Measurements from ENCODE around the gene UTS2R.

The UTS2R gene

GRCh38 chr17:82330322-82331239 lies 41.0 kb upstream of the UTS2R start:
- no peaks in the 10 kb centered on the region for H3K36me3 ChIP-seq (replicated peaks; ENCODE audit: low read depth, low read length)
- H3K27me3 ChIP-seq (ENCODE audit: low read depth, low read length) = peaks cover 22% of the 10 kb centered on the region
- no peak overlapping the region for H3K4me3 ChIP-seq (ENCODE audit: low read length)
- peak overlapping the region; percentile 20 for H3K4me2 ChIP-seq (ENCODE audit: low read length)
- no peaks in the 10 kb centered on the region for H3K9me3 ChIP-seq (ENCODE audit: insufficient read depth, low read length)
- TF ChIP-seq CTCF (IDR thresholded peaks at IDR 0.05; ENCODE audit: low read depth, low read length) (no peak), EZH2phosphoT487 (IDR thresholded peaks at IDR 0.05; ENCODE audit: low read depth) (no peak)
- no peak overlapping the region for H2AFZ ChIP-seq (ENCODE audit: low read depth, low read length)
- no peak overlapping the region for H3K27ac ChIP-seq (ENCODE audit: low read length)
- no peaks in the 10 kb centered on the region for H3K79me2 ChIP-seq (ENCODE audit: low read length)
- no peaks in the 10 kb centered on the region for H4K20me1 ChIP-seq (ENCODE audit: insufficient read depth, low read length)
- no peak overlapping the region for H3K9ac ChIP-seq (ENCODE audit: low read length)
- H3K4me1 ChIP-seq (ENCODE audit: low read length) = peaks cover 28% of the 10 kb centered on the region

GRCh38 chr17:82331345-82331939 lies 40.1 kb upstream of the UTS2R start:
- H3K4me1 ChIP-seq (ENCODE audit: low read length) = peaks cover 37% of the 10 kb centered on the region

GRCh38 chr17:82332669-82333278 lies 38.8 kb upstream of the UTS2R start:
- H3K79me2 ChIP-seq (ENCODE audit: low read length) = no peaks in the 10 kb centered on the region
- H2AFZ ChIP-seq (ENCODE audit: low read depth, low read length) = no peak overlapping the region
- no peak for TF ChIP-seq CTCF (IDR thresholded peaks at IDR 0.05; ENCODE audit: low read depth, low read length)
- no peak for TF ChIP-seq EZH2phosphoT487 (IDR thresholded peaks at IDR 0.05; ENCODE audit: low read depth)
- no peaks in the 10 kb centered on the region for H3K36me3 ChIP-seq (replicated peaks; ENCODE audit: low read depth, low read length)
- H3K9me3 ChIP-seq (ENCODE audit: insufficient read depth, low read length) = no peaks in the 10 kb centered on the region
- H3K27ac ChIP-seq (ENCODE audit: low read length) = no peak overlapping the region
- H4K20me1 ChIP-seq (ENCODE audit: insufficient read depth, low read length) = no peaks in the 10 kb centered on the region
- no peak overlapping the region for H3K9ac ChIP-seq (ENCODE audit: low read length)
- H3K4me2 ChIP-seq (ENCODE audit: low read length) = no peak overlapping the region
- H3K4me1 ChIP-seq (ENCODE audit: low read length) = peaks cover 41% of the 10 kb centered on the region
- H3K27me3 ChIP-seq (ENCODE audit: low read depth, low read length) = peaks cover 27% of the 10 kb centered on the region
- no peak overlapping the region for H3K4me3 ChIP-seq (ENCODE audit: low read length)

More at GRCh38 chr17:82331345-82331939, 40.1 kb upstream of the UTS2R start:
- no peaks in the 10 kb centered on the region for H3K79me2 ChIP-seq (ENCODE audit: low read length)
- H3K4me2 ChIP-seq (ENCODE audit: low read length) = no peak overlapping the region
- H2AFZ ChIP-seq (ENCODE audit: low read depth, low read length) = no peak overlapping the region
- H4K20me1 ChIP-seq (ENCODE audit: insufficient read depth, low read length) = no peaks in the 10 kb centered on the region
- TF ChIP-seq CTCF (IDR thresholded peaks at IDR 0.05; ENCODE audit: low read depth, low read length) (no peak), EZH2phosphoT487 (IDR thresholded peaks at IDR 0.05; ENCODE audit: low read depth) (no peak)
- H3K27me3 ChIP-seq (ENCODE audit: low read depth, low read length) = peaks cover 21% of the 10 kb centered on the region
- no peaks in the 10 kb centered on the region for H3K36me3 ChIP-seq (replicated peaks; ENCODE audit: low read depth, low read length)
- H3K27ac ChIP-seq (ENCODE audit: low read length) = no peak overlapping the region
- H3K4me3 ChIP-seq (ENCODE audit: low read length) = no peak overlapping the region
- H3K9ac ChIP-seq (ENCODE audit: low read length) = no peak overlapping the region
- no peaks in the 10 kb centered on the region for H3K9me3 ChIP-seq (ENCODE audit: insufficient read depth, low read length)
